Measurements from ENCODE around the gene AGR2.

The AGR2 gene

GRCh38 chr7:16801111-16801542 is 3.7 kb downstream of the AGR2 start:
- H3K27me3 ChIP-seq (ENCODE audit: control insufficient read depth in 2 of 2, insufficient read depth in 2 of 2, low read length in 2 of 2), result no peaks in the 10 kb centered on the region
- H3K9ac ChIP-seq (ENCODE audit: low read depth in 1 of 2, low read length in 2 of 2), result peak overlapping the region in 1 of 2 donors; percentile 68
- H3K27ac ChIP-seq (ENCODE audit: low read depth in 2 of 2, low read length in 2 of 2), result peak overlapping the region; percentile 1 to 52
- peaks cover 0 to 16% of the 10 kb centered on the region in 2 donors for H3K4me1 ChIP-seq (ENCODE audit: control insufficient read depth in 2 of 2, insufficient read depth in 2 of 2, low read length in 2 of 2)
- no peaks in the 10 kb centered on the region for H3K9me3 ChIP-seq (ENCODE audit: control insufficient read depth in 2 of 2, low read length in 2 of 2)
- peaks cover 25 to 40% of the 10 kb centered on the region in 2 donors for H3K36me3 ChIP-seq (ENCODE audit: control insufficient read depth in 2 of 2, insufficient read depth in 2 of 2, low read length in 2 of 2)
- peak overlapping the region; percentile 63 to 84 for H3K4me3 ChIP-seq (ENCODE audit: low read length in 2 of 2)

- Histone ChIP-seq H3K9me3 (ENCODE audit: control insufficient read depth in 2 of 2, low read length in 2 of 2) (no peaks in the 10 kb centered on the region), H3K9ac (ENCODE audit: low read depth in 1 of 2, low read length in 2 of 2) (no peak overlapping the region), H3K27ac (ENCODE audit: low read depth in 2 of 2, low read length in 2 of 2) (no peak overlapping the region), H3K36me3 (ENCODE audit: control insufficient read depth in 2 of 2, insufficient read depth in 2 of 2, low read length in 2 of 2) (peaks cover 44 to 58% of the 10 kb centered on the region in 2 donors), H3K27me3 (ENCODE audit: control insufficient read depth in 2 of 2, insufficient read depth in 2 of 2, low read length in 2 of 2) (no peaks in the 10 kb centered on the region), H3K4me3 (ENCODE audit: low read length in 2 of 2) (no peak overlapping the region), H3K4me1 (ENCODE audit: control insufficient read depth in 2 of 2, insufficient read depth in 2 of 2, low read length in 2 of 2) (peaks cover 0 to 3% of the 10 kb centered on the region in 2 donors)
Measured at GRCh38 chr7:16795624-16796023, 9.2 kb downstream of the AGR2 start.

GRCh38 chr7:16794986-16795385 is 9.8 kb downstream of the AGR2 start:
- H3K4me1 ChIP-seq (ENCODE audit: control insufficient read depth in 2 of 2, insufficient read depth in 2 of 2, low read length in 2 of 2), result no peaks in the 10 kb centered on the region
- H3K27me3 ChIP-seq (ENCODE audit: control insufficient read depth in 2 of 2, insufficient read depth in 2 of 2, low read length in 2 of 2), result no peaks in the 10 kb centered on the region
- no peaks in the 10 kb centered on the region for H3K9me3 ChIP-seq (ENCODE audit: control insufficient read depth in 2 of 2, low read length in 2 of 2)
- no peak overlapping the region for H3K4me3 ChIP-seq (ENCODE audit: low read length in 2 of 2)
- no peak overlapping the region for H3K27ac ChIP-seq (ENCODE audit: low read depth in 2 of 2, low read length in 2 of 2)
- H3K36me3 ChIP-seq (ENCODE audit: control insufficient read depth in 2 of 2, insufficient read depth in 2 of 2, low read length in 2 of 2), result peaks cover 38 to 52% of the 10 kb centered on the region in 2 donors
- no peak overlapping the region for H3K9ac ChIP-seq (ENCODE audit: low read depth in 1 of 2, low read length in 2 of 2)

- Histone ChIP-seq H3K4me1 (ENCODE audit: control insufficient read depth in 2 of 2, insufficient read depth in 2 of 2, low read length in 2 of 2) (peaks cover 0 to 9% of the 10 kb centered on the region in 2 donors), H3K9ac (ENCODE audit: low read depth in 1 of 2, low read length in 2 of 2) (no peak overlapping the region), H3K9me3 (ENCODE audit: control insufficient read depth in 2 of 2, low read length in 2 of 2) (no peaks in the 10 kb centered on the region), H3K27ac (ENCODE audit: low read depth in 2 of 2, low read length in 2 of 2) (no peak overlapping the region), H3K27me3 (ENCODE audit: control insufficient read depth in 2 of 2, insufficient read depth in 2 of 2, low read length in 2 of 2) (no peaks in the 10 kb centered on the region), H3K4me3 (ENCODE audit: low read length in 2 of 2) (no peak overlapping the region), H3K36me3 (ENCODE audit: control insufficient read depth in 2 of 2, insufficient read depth in 2 of 2, low read length in 2 of 2) (peaks cover 20 to 25% of the 10 kb centered on the region in 2 donors)
Measured at GRCh38 chr7:16791905-16792698, 12.7 kb downstream of the AGR2 start.

GRCh38 chr7:16791071-16791470 is 13.7 kb downstream of the AGR2 start:
- Histone ChIP-seq H3K4me3 (ENCODE audit: low read length in 2 of 2) (no peak overlapping the region), H3K27ac (ENCODE audit: low read depth in 2 of 2, low read length in 2 of 2) (no peak overlapping the region), H3K27me3 (ENCODE audit: control insufficient read depth in 2 of 2, insufficient read depth in 2 of 2, low read length in 2 of 2) (no peaks in the 10 kb centered on the region), H3K36me3 (ENCODE audit: control insufficient read depth in 2 of 2, insufficient read depth in 2 of 2, low read length in 2 of 2) (peaks cover 20 to 21% of the 10 kb centered on the region in 2 donors), H3K9me3 (ENCODE audit: control insufficient read depth in 2 of 2, low read length in 2 of 2) (no peaks in the 10 kb centered on the region), H3K4me1 (ENCODE audit: control insufficient read depth in 2 of 2, insufficient read depth in 2 of 2, low read length in 2 of 2) (peaks cover 0 to 11% of the 10 kb centered on the region in 2 donors), H3K9ac (ENCODE audit: low read depth in 1 of 2, low read length in 2 of 2) (no peak overlapping the region)

GRCh38 chr7:16787127-16787526 is 17.7 kb downstream of the AGR2 start:
- H3K27me3 ChIP-seq (ENCODE audit: control insufficient read depth in 2 of 2, insufficient read depth in 2 of 2, low read length in 2 of 2), result no peaks in the 10 kb centered on the region
- peak overlapping the region in 1 of 2 donors; percentile 21 for H3K27ac ChIP-seq (ENCODE audit: low read depth in 2 of 2, low read length in 2 of 2)
- no peak overlapping the region for H3K4me3 ChIP-seq (ENCODE audit: low read length in 2 of 2)
- no peak overlapping the region for H3K9ac ChIP-seq (ENCODE audit: low read depth in 1 of 2, low read length in 2 of 2)
- H3K4me1 ChIP-seq (ENCODE audit: control insufficient read depth in 2 of 2, insufficient read depth in 2 of 2, low read length in 2 of 2), result peaks cover 0 to 11% of the 10 kb centered on the region in 2 donors
- H3K36me3 ChIP-seq (ENCODE audit: control insufficient read depth in 2 of 2, insufficient read depth in 2 of 2, low read length in 2 of 2), result peaks cover 4 to 7% of the 10 kb centered on the region in 2 donors
- H3K9me3 ChIP-seq (ENCODE audit: control insufficient read depth in 2 of 2, low read length in 2 of 2), result no peaks in the 10 kb centered on the region

- H3K36me3 ChIP-seq (ENCODE audit: control insufficient read depth in 2 of 2, insufficient read depth in 2 of 2, low read length in 2 of 2), result peaks cover 7 to 8% of the 10 kb centered on the region in 2 donors
Measured at GRCh38 chr7:16786257-16786656, 18.5 kb downstream of the AGR2 start.

GRCh38 chr7:16785846-16786245 is 19.0 kb downstream of the AGR2 start:
- H3K27me3 ChIP-seq (ENCODE audit: control insufficient read depth in 2 of 2, insufficient read depth in 2 of 2, low read length in 2 of 2), result no peaks in the 10 kb centered on the region
- no peak overlapping the region for H3K4me3 ChIP-seq (ENCODE audit: low read length in 2 of 2)
- no peak overlapping the region for H3K9ac ChIP-seq (ENCODE audit: low read depth in 1 of 2, low read length in 2 of 2)
- H3K4me1 ChIP-seq (ENCODE audit: control insufficient read depth in 2 of 2, insufficient read depth in 2 of 2, low read length in 2 of 2), result peaks cover 0 to 11% of the 10 kb centered on the region in 2 donors
- H3K27ac ChIP-seq (ENCODE audit: low read depth in 2 of 2, low read length in 2 of 2), result no peak overlapping the region
- no peaks in the 10 kb centered on the region for H3K9me3 ChIP-seq (ENCODE audit: control insufficient read depth in 2 of 2, low read length in 2 of 2)
- peaks cover 7 to 8% of the 10 kb centered on the region in 2 donors for H3K36me3 ChIP-seq (ENCODE audit: control insufficient read depth in 2 of 2, insufficient read depth in 2 of 2, low read length in 2 of 2)

More at GRCh38 chr7:16786257-16786656, 18.5 kb downstream of the AGR2 start:
- Histone ChIP-seq H3K27me3 (ENCODE audit: control insufficient read depth in 2 of 2, insufficient read depth in 2 of 2, low read length in 2 of 2) (no peaks in the 10 kb centered on the region), H3K4me3 (ENCODE audit: low read length in 2 of 2) (no peak overlapping the region), H3K27ac (ENCODE audit: low read depth in 2 of 2, low read length in 2 of 2) (peak overlapping the region in 1 of 2 donors; percentile 21), H3K9ac (ENCODE audit: low read depth in 1 of 2, low read length in 2 of 2) (no peak overlapping the region), H3K9me3 (ENCODE audit: control insufficient read depth in 2 of 2, low read length in 2 of 2) (no peaks in the 10 kb centered on the region), H3K4me1 (ENCODE audit: control insufficient read depth in 2 of 2, insufficient read depth in 2 of 2, low read length in 2 of 2) (peaks cover 0 to 11% of the 10 kb centered on the region in 2 donors)

- no peak overlapping the region for H3K4me3 ChIP-seq (ENCODE audit: low read length in 2 of 2)
- peaks cover 0 to 11% of the 10 kb centered on the region in 2 donors for H3K4me1 ChIP-seq (ENCODE audit: control insufficient read depth in 2 of 2, insufficient read depth in 2 of 2, low read length in 2 of 2)
- no peaks in the 10 kb centered on the region for H3K27me3 ChIP-seq (ENCODE audit: control insufficient read depth in 2 of 2, insufficient read depth in 2 of 2, low read length in 2 of 2)
- no peaks in the 10 kb centered on the region for H3K9me3 ChIP-seq (ENCODE audit: control insufficient read depth in 2 of 2, low read length in 2 of 2)
- peaks cover 7 to 8% of the 10 kb centered on the region in 2 donors for H3K36me3 ChIP-seq (ENCODE audit: control insufficient read depth in 2 of 2, insufficient read depth in 2 of 2, low read length in 2 of 2)
- no peak overlapping the region for H3K9ac ChIP-seq (ENCODE audit: low read depth in 1 of 2, low read length in 2 of 2)
- no peak overlapping the region for H3K27ac ChIP-seq (ENCODE audit: low read depth in 2 of 2, low read length in 2 of 2)
Measured at GRCh38 chr7:16785321-16785720, 19.5 kb downstream of the AGR2 start.

- Histone ChIP-seq H3K9ac (ENCODE audit: low read depth in 1 of 2, low read length in 2 of 2) (no peak overlapping the region), H3K4me3 (ENCODE audit: low read length in 2 of 2) (no peak overlapping the region), H3K36me3 (ENCODE audit: control insufficient read depth in 2 of 2, insufficient read depth in 2 of 2, low read length in 2 of 2) (peaks cover 7 to 8% of the 10 kb centered on the region in 2 donors), H3K27ac (ENCODE audit: low read depth in 2 of 2, low read length in 2 of 2) (no peak overlapping the region), H3K9me3 (ENCODE audit: control insufficient read depth in 2 of 2, low read length in 2 of 2) (no peaks in the 10 kb centered on the region), H3K4me1 (ENCODE audit: control insufficient read depth in 2 of 2, insufficient read depth in 2 of 2, low read length in 2 of 2) (no peaks in the 10 kb centered on the region), H3K27me3 (ENCODE audit: control insufficient read depth in 2 of 2, insufficient read depth in 2 of 2, low read length in 2 of 2) (no peaks in the 10 kb centered on the region)
Measured at GRCh38 chr7:16780596-16780995, 24.2 kb downstream of the AGR2 start.
